T-helper 1 cell treated with Interleukin-12 subunit alpha and Interleukin-12 subunit beta and Interleukin-4 antibody, amounts not matched to agents 30 μg/mL and 1 μg/mL, for 36 hours (primary cell): ENCODE measurements around the gene SDK2.

Experiments
- H3K27ac Mint-ChIP-seq: one replicate; pipeline ENCODE4 v1.8.0; 2021; ENCODE audit warnings: mild to moderate bottlenecking, mixed read lengths
- H3K27me3 Mint-ChIP-seq: one replicate; pipeline ENCODE4 v1.8.0; 2021; ENCODE audit warnings: low read depth, mixed read lengths
- H3K36me3 Mint-ChIP-seq: one replicate; pipeline ENCODE4 v1.8.0; 2021; ENCODE audit warnings: low read depth, mixed read lengths
- H3K4me1 Mint-ChIP-seq: one replicate; pipeline ENCODE4 v1.8.0; 2021; ENCODE audit warnings: low read depth, mixed read lengths
- H3K4me3 Mint-ChIP-seq: one replicate; pipeline ENCODE4 v1.8.0; 2021; ENCODE audit warnings: mild to moderate bottlenecking, moderate library complexity, mixed read lengths
- H3K9me3 Mint-ChIP-seq: one replicate; pipeline ENCODE4 v1.8.0; 2021; ENCODE audit warnings: mixed read lengths

The SDK2 gene

GRCh38 chr17:73616873-73617404, 27.3 kb downstream of the SDK2 start:
- Mint-ChIP-seq H3K36me3 (no peaks in the 10 kb centered on the region), H3K27me3 (peaks cover 5% of the 10 kb centered on the region), H3K4me3 (no peak overlapping the region), H3K4me1 (peaks cover 1% of the 10 kb centered on the region), H3K27ac (no peak overlapping the region), H3K9me3 (peaks cover 5% of the 10 kb centered on the region)

GRCh38 chr17:73616120-73616872, 27.9 kb downstream of the SDK2 start:
- no peaks in the 10 kb centered on the region for H3K27me3 Mint-ChIP-seq
- H3K4me3 Mint-ChIP-seq = no peak overlapping the region
- peaks cover 5% of the 10 kb centered on the region for H3K9me3 Mint-ChIP-seq
- peaks cover 1% of the 10 kb centered on the region for H3K4me1 Mint-ChIP-seq
- no peak overlapping the region for H3K27ac Mint-ChIP-seq
- H3K36me3 Mint-ChIP-seq = no peaks in the 10 kb centered on the region

GRCh38 chr17:73614256-73614655, 30.0 kb downstream of the SDK2 start:
- Mint-ChIP-seq H3K36me3 (no peaks in the 10 kb centered on the region), H3K27me3 (no peaks in the 10 kb centered on the region), H3K27ac (no peak overlapping the region), H3K9me3 (peaks cover 2% of the 10 kb centered on the region), H3K4me3 (no peak overlapping the region), H3K4me1 (peaks cover 1% of the 10 kb centered on the region)

GRCh38 chr17:73613271-73614233, 30.7 kb downstream of the SDK2 start:
- Mint-ChIP-seq H3K4me3 (no peak overlapping the region), H3K4me1 (peaks cover 1% of the 10 kb centered on the region), H3K36me3 (no peaks in the 10 kb centered on the region), H3K9me3 (no peaks in the 10 kb centered on the region), H3K27ac (no peak overlapping the region), H3K27me3 (no peaks in the 10 kb centered on the region)

GRCh38 chr17:73612031-73612472, 32.2 kb downstream of the SDK2 start:
- H3K4me1 Mint-ChIP-seq = peaks cover 1% of the 10 kb centered on the region
- no peaks in the 10 kb centered on the region for H3K9me3 Mint-ChIP-seq
- H3K36me3 Mint-ChIP-seq = no peaks in the 10 kb centered on the region
- no peak overlapping the region for H3K4me3 Mint-ChIP-seq
- H3K27ac Mint-ChIP-seq = no peak overlapping the region
- peaks cover 4% of the 10 kb centered on the region for H3K27me3 Mint-ChIP-seq

GRCh38 chr17:73611630-73612029, 32.6 kb downstream of the SDK2 start:
- Mint-ChIP-seq H3K36me3 (no peaks in the 10 kb centered on the region), H3K27me3 (peaks cover 4% of the 10 kb centered on the region), H3K27ac (no peak overlapping the region), H3K9me3 (no peaks in the 10 kb centered on the region), H3K4me3 (no peak overlapping the region), H3K4me1 (peaks cover 1% of the 10 kb centered on the region)

- H3K27ac Mint-ChIP-seq = no peak overlapping the region
- H3K27me3 Mint-ChIP-seq = peaks cover 4% of the 10 kb centered on the region
- no peaks in the 10 kb centered on the region for H3K36me3 Mint-ChIP-seq
- no peak overlapping the region for H3K4me3 Mint-ChIP-seq
- peaks cover 1% of the 10 kb centered on the region for H3K4me1 Mint-ChIP-seq
- no peaks in the 10 kb centered on the region for H3K9me3 Mint-ChIP-seq
Measured at GRCh38 chr17:73610331-73610911, 33.8 kb downstream of the SDK2 start.

- Mint-ChIP-seq H3K4me3 (no peak overlapping the region), H3K4me1 (peaks cover 1% of the 10 kb centered on the region), H3K27ac (no peak overlapping the region), H3K36me3 (no peaks in the 10 kb centered on the region), H3K9me3 (no peaks in the 10 kb centered on the region), H3K27me3 (peaks cover 4% of the 10 kb centered on the region)
Measured at GRCh38 chr17:73609758-73610157, 34.5 kb downstream of the SDK2 start.

- Mint-ChIP-seq H3K4me3 (no peak overlapping the region), H3K27ac (no peak overlapping the region), H3K4me1 (no peaks in the 10 kb centered on the region), H3K36me3 (no peaks in the 10 kb centered on the region), H3K27me3 (peaks cover 4% of the 10 kb centered on the region), H3K9me3 (no peaks in the 10 kb centered on the region)
Measured at GRCh38 chr17:73609060-73609459, 35.2 kb downstream of the SDK2 start.

- Mint-ChIP-seq H3K27me3 (peaks cover 4% of the 10 kb centered on the region), H3K4me1 (no peaks in the 10 kb centered on the region), H3K4me3 (no peak overlapping the region), H3K36me3 (no peaks in the 10 kb centered on the region), H3K27ac (no peak overlapping the region), H3K9me3 (no peaks in the 10 kb centered on the region)
Measured at GRCh38 chr17:73605444-73605843, 38.8 kb downstream of the SDK2 start.

GRCh38 chr17:73604476-73604875, 39.8 kb downstream of the SDK2 start:
- Mint-ChIP-seq H3K4me1 (no peaks in the 10 kb centered on the region), H3K27me3 (peaks cover 4% of the 10 kb centered on the region), H3K27ac (no peak overlapping the region), H3K36me3 (no peaks in the 10 kb centered on the region), H3K9me3 (no peaks in the 10 kb centered on the region), H3K4me3 (no peak overlapping the region)

GRCh38 chr17:73603971-73604370, 40.3 kb downstream of the SDK2 start:
- H3K4me1 Mint-ChIP-seq = no peaks in the 10 kb centered on the region
- no peak overlapping the region for H3K27ac Mint-ChIP-seq
- H3K9me3 Mint-ChIP-seq = no peaks in the 10 kb centered on the region
- H3K4me3 Mint-ChIP-seq = no peak overlapping the region
- no peaks in the 10 kb centered on the region for H3K36me3 Mint-ChIP-seq
- peaks cover 6% of the 10 kb centered on the region for H3K27me3 Mint-ChIP-seq

- Mint-ChIP-seq H3K36me3 (no peaks in the 10 kb centered on the region), H3K4me1 (no peaks in the 10 kb centered on the region), H3K27me3 (peaks cover 4% of the 10 kb centered on the region), H3K4me3 (no peak overlapping the region), H3K9me3 (no peaks in the 10 kb centered on the region), H3K27ac (no peak overlapping the region)
Measured at GRCh38 chr17:73600103-73600871, 44.0 kb downstream of the SDK2 start.

GRCh38 chr17:73599599-73599998, 44.6 kb downstream of the SDK2 start:
- Mint-ChIP-seq H3K4me1 (peaks cover 4% of the 10 kb centered on the region), H3K27ac (no peak overlapping the region), H3K9me3 (no peaks in the 10 kb centered on the region), H3K4me3 (no peak overlapping the region), H3K36me3 (no peaks in the 10 kb centered on the region), H3K27me3 (peaks cover 4% of the 10 kb centered on the region)
